Measurements from ENCODE around the gene FAM78A. TPM values are rescaled to one million over a fixed set of nuclear protein-coding genes. Genes with fewer than 3 reads are reported as not detected.

The FAM78A gene
- 0.59 and 0.73 TPM in 2 replicates for total RNA-seq

DNA sequence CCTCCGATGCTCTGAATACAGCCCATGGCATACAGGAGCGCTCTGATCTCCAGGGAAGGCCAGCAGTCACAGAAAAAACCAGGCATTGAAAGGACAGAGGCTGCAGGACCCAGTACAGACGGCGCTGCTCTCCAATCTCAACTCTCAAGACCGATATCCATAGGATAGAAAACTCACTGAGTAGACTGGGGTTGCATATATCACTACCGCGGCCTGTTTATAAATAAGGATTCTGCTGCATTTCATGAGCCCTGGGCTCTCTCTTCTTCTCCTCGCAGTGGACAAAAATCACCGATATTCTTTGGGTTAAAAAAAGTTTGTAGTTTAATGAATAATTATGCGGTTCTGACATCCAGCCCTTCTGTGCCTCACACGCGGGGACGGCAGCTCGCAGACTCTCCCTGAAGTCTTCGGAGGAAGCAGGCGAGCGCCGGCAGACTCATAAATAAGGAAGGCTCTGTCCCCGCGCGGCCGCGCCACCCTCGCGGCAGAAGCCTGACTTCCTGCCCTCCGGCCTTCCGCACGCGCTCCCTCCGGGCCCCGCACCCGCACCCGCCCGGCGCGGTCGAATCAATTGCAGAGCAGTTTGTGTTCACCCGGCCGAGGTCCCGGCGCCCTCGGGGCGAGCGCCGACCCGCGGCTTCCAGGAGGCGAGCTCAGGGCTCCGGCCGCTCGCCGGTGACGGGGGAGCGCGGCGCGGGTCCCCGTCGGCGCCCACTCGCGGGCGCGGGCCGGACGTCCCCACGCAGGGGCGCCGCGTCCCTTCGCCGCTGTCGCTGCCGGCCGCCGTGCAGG, at the start of gene FAM78A:
FAM78A (minus strand) TSS at position 417 of the 795 bp plus-strand sequence; CDS start at position 86, 331 bp downstream.

GRCh38 chr9:131289301-131290035, 13.2 kb upstream of the FAM78A start, which contains the start of gene PLPP7:
PLPP7 (plus strand) TSS chr9:131289723; CDS start chr9:131289998, 275 bp downstream.

Other genes starting within 250 kb of the FAM78A start
- gene AIF1L, start 180.0 kb downstream of the FAM78A start, total RNA-seq, result 0.20 and 0.37 TPM in 2 replicates
- gene NUP214, start 150.9 kb downstream of the FAM78A start, total RNA-seq, result 16.9 and 20.7 TPM in 2 replicates
- 7.8 and 13.6 TPM in 2 replicates for gene PLPP7, start 13.2 kb upstream of the FAM78A start, total RNA-seq
- 57.3 and 57.7 TPM in 2 replicates for gene PRRC2B, start 117.6 kb upstream of the FAM78A start, total RNA-seq
- 17.8 and 19.1 TPM in 2 replicates for gene POMT1, start 226.4 kb upstream of the FAM78A start, total RNA-seq